ENCODE results near the gene FKBP14. TPM values are rescaled to one million over a fixed set of nuclear protein-coding genes. Genes with fewer than 3 reads are reported as not detected.

The FKBP14 gene
- total and polyA plus RNA-seq, 11 donors, result 2.5 to 19.0 (median 13.2) TPM

Other genes with a start within 250 kb of the FKBP14 start
- 10 to 100 TPM in 2 of 9 donors, 1 to 10 TPM in 7; 2.6 to 16.5 (median 6.8) TPM for gene WIPF3, start 220.2 kb downstream of the FKBP14 start, total RNA-seq
- gene WIPF3, start 220.2 kb downstream of the FKBP14 start, polyA plus RNA-seq, result 1 to 10 TPM; 1.2 to 4.5 TPM
- gene SCRN1, start 36.9 kb downstream of the FKBP14 start, total RNA-seq, result 10 to 100 TPM; 17.0 to 40.2 (median 23.9) TPM
- gene SCRN1, start 36.9 kb downstream of the FKBP14 start, polyA plus RNA-seq, result 1 to 10 TPM; 2.7 to 7.1 TPM
- 1 to 10 TPM; 1.9 to 6.8 (median 4.4) TPM for gene PLEKHA8, start 1.7 kb upstream of the FKBP14 start, total RNA-seq
- gene PLEKHA8, start 1.7 kb upstream of the FKBP14 start, polyA plus RNA-seq, result 1 to 10 TPM; 1.5 to 2.8 TPM
- gene MTURN, start 108.3 kb upstream of the FKBP14 start, total RNA-seq, result 10 to 100 TPM; 16.7 to 45.2 (median 21.6) TPM
- 10 to 100 TPM in 1 of 2 donors, 1 to 10 TPM in 1; 7.7 to 11.1 TPM for gene MTURN, start 108.3 kb upstream of the FKBP14 start, polyA plus RNA-seq